ENCODE measurements around the gene LEP. TPM values are rescaled to one million over a fixed set of nuclear protein-coding genes. Genes with fewer than 3 reads are reported as not detected.
A peak's percentile ranks its signal among the peaks of the same experiment; 100 is the strongest.

Gene LEP
- total and polyA plus RNA-seq, 2 donors (not counting 1 experiment from before 2014, with no cell fraction given): 0.36 to 2.8 TPM

DNA sequence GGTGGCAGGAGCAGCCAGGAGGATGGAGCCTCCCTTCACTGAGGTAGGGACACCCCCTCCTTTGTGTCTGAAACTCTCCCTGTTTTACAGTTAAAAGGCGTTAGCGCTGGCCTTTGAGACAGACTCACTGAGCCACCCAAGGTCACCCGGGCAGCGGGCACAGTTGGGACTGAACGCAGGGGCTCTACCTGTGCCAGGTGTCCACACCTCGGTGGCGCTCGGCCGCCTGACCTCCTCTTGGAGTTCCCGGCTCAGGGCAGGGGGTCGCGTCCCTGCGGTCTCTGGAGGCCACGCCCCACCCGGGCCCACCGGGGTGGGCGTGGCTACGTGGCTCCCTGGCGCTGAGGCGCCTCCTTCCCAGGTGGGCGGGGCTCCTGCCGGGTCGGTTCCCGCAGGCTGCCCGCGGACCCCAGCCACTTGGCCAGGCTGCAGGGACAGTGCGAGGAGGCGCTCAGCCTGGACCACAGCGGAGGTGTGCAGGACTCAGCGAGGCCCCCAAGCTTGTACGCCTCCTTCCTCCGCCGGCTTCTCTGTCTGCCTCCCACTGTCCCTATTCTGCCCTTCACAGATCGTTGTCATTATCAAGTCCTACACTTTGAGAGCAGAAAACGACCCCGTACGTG is 39.9 kb upstream of the LEP start:
- no peak overlapping the region for H3K4me2 ChIP-seq (ENCODE audit: extremely low read depth, insufficient read depth, low read length)
- H3K27me3 ChIP-seq (ENCODE audit: control insufficient read depth, insufficient read depth, low read length): peaks cover 53% of the 10 kb centered on the region

DNA sequence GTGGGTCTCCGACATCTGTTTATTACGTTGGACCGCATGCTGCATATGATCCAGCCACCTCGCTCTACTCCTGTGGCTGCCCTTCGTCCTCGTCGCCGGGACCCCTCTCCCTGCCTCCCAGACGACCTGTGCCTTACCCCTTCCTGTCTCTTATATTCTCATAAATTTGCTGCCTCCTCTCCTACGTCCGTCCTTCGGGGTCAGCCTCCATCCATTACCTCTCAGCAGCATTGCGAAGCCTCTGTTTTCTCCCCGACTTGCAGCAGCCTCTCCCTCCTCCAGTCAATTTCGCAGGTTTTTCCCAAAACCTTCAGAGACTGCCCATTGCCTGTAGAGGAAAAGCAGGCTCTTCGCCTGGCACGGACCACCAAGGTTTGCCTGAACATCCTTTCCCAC is 39.4 kb upstream of the LEP start:
- no peaks in the 10 kb centered on the region for H4K20me1 ChIP-seq (ENCODE audit: control insufficient read depth, extremely low read depth, insufficient read depth, low read length)
- TF ChIP-seq, protein P1, sequence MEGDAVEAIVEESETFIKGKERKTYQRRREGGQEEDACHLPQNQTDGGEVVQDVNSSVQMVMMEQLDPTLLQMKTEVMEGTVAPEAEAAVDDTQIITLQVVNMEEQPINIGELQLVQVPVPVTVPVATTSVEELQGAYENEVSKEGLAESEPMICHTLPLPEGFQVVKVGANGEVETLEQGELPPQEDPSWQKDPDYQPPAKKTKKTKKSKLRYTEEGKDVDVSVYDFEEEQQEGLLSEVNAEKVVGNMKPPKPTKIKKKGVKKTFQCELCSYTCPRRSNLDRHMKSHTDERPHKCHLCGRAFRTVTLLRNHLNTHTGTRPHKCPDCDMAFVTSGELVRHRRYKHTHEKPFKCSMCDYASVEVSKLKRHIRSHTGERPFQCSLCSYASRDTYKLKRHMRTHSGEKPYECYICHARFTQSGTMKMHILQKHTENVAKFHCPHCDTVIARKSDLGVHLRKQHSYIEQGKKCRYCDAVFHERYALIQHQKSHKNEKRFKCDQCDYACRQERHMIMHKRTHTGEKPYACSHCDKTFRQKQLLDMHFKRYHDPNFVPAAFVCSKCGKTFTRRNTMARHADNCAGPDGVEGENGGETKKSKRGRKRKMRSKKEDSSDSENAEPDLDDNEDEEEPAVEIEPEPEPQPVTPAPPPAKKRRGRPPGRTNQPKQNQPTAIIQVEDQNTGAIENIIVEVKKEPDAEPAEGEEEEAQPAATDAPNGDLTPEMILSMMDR (conservative IDR thresholded peaks at IDR 0.05 in 1 of 2, IDR thresholded peaks at IDR 0.05 in 1 of 2; ENCODE audit: low read depth in 1 of 2, low read length in 2 of 2): no peak
- TF ChIP-seq EZH2 (IDR thresholded peaks at IDR 0.05; ENCODE audit: low read length, missing control alignments): no peak
- no peak overlapping the region for H3K9ac ChIP-seq (ENCODE audit: insufficient read depth, low read length)
- no peak overlapping the region for H2AFZ ChIP-seq (ENCODE audit: low read length)
- no peaks in the 10 kb centered on the region for H3K79me2 ChIP-seq (ENCODE audit: control insufficient read depth, insufficient read depth, low read length)
- H3K9me3 ChIP-seq (ENCODE audit: control insufficient read depth, insufficient read depth, low read depth, low read length): no peaks in the 10 kb centered on the region
- no peak overlapping the region for H3K4me3 ChIP-seq (replicated peaks in 1 of 4; ENCODE audit: control extremely low read depth in 1 of 4, insufficient read depth in 1 of 4, low read depth in 3 of 4, low read length in 4 of 4)
- H3K27ac ChIP-seq (ENCODE audit: insufficient read depth, low read length): no peak overlapping the region
- no peaks in the 10 kb centered on the region for H3K4me1 ChIP-seq (ENCODE audit: control insufficient read depth, extremely low read depth, insufficient read depth, low read length)
- H3K27me3 ChIP-seq (ENCODE audit: control insufficient read depth, insufficient read depth, low read length): peaks cover 56% of the 10 kb centered on the region
- H3K4me2 ChIP-seq (ENCODE audit: extremely low read depth, insufficient read depth, low read length): no peak overlapping the region
- DNase-seq (ENCODE audit: low read depth in 2 of 2): no peak
- H3K36me3 ChIP-seq (ENCODE audit: control insufficient read depth, insufficient read depth, low read length): no peaks in the 10 kb centered on the region

More for the DNA sequence above, 39.9 kb upstream of the LEP start:
- no peaks in the 10 kb centered on the region for H3K4me1 ChIP-seq (ENCODE audit: control insufficient read depth, extremely low read depth, insufficient read depth, low read length)
- H2AFZ ChIP-seq (ENCODE audit: low read length): no peak overlapping the region
- H3K36me3 ChIP-seq (ENCODE audit: control insufficient read depth, insufficient read depth, low read length): no peaks in the 10 kb centered on the region
- H3K27ac ChIP-seq (ENCODE audit: insufficient read depth, low read length): no peak overlapping the region
- no peak overlapping the region for H3K9ac ChIP-seq (ENCODE audit: insufficient read depth, low read length)
- H3K9me3 ChIP-seq (ENCODE audit: control insufficient read depth, insufficient read depth, low read depth, low read length): no peaks in the 10 kb centered on the region
- no peaks in the 10 kb centered on the region for H4K20me1 ChIP-seq (ENCODE audit: control insufficient read depth, extremely low read depth, insufficient read depth, low read length)
- TF ChIP-seq EZH2 (IDR thresholded peaks at IDR 0.05; ENCODE audit: low read length, missing control alignments): peak; percentile 71
- TF ChIP-seq, protein P1 (conservative IDR thresholded peaks at IDR 0.05 in 1 of 2, IDR thresholded peaks at IDR 0.05 in 1 of 2; ENCODE audit: low read depth in 1 of 2, low read length in 2 of 2): no peak
- no peaks in the 10 kb centered on the region for H3K79me2 ChIP-seq (ENCODE audit: control insufficient read depth, insufficient read depth, low read length)
- DNase-seq (ENCODE audit: low read depth in 2 of 2): no peak
- no peak overlapping the region for H3K4me3 ChIP-seq (replicated peaks in 1 of 4; ENCODE audit: control extremely low read depth in 1 of 4, insufficient read depth in 1 of 4, low read depth in 3 of 4, low read length in 4 of 4)

DNA sequence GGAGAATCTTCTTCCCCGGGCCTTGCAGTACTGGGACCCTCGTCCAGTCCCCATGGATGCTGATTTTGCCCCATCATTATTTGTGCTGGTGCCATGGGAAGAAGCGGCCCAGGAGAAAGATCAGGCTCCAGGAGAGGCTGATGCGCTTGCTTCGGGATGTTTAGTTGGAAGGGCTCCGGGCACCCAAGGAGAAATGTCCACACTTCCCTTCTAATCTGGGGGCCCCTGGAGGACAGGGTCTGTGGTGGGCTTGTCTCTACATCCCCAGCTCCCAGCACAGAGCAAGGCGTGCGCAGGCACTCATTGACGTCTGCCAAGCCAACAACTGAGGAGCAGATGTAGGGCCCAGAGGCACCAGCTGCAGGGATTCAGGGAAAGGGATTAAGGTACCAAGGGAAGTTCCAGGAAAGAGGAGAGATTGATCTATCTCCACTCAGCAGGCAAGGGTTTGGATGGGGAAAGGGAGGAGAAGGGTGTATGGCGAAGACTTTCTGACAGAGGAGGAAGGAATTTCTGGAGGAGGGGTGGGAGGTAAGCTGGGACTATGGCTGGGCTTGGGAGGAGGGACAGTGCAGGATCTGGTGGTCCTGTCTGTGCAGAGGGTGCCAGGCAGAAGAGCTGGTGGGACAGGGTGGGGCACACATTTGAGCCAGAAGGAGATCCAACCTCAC is 38.7 kb upstream of the LEP start:
- Histone ChIP-seq H4K20me1 (ENCODE audit: control insufficient read depth, extremely low read depth, insufficient read depth, low read length) (no peaks in the 10 kb centered on the region), H3K4me2 (ENCODE audit: extremely low read depth, insufficient read depth, low read length) (no peak overlapping the region), H3K36me3 (ENCODE audit: control insufficient read depth, insufficient read depth, low read length) (no peaks in the 10 kb centered on the region), H3K79me2 (ENCODE audit: control insufficient read depth, insufficient read depth, low read length) (no peaks in the 10 kb centered on the region), H3K9me3 (ENCODE audit: control insufficient read depth, insufficient read depth, low read depth, low read length) (no peaks in the 10 kb centered on the region), H2AFZ (ENCODE audit: low read length) (no peak overlapping the region), H3K9ac (ENCODE audit: insufficient read depth, low read length) (no peak overlapping the region), H3K4me3 (replicated peaks in 1 of 4; ENCODE audit: control extremely low read depth in 1 of 4, insufficient read depth in 1 of 4, low read depth in 3 of 4, low read length in 4 of 4) (no peak overlapping the region), H3K4me1 (ENCODE audit: control insufficient read depth, extremely low read depth, insufficient read depth, low read length) (no peaks in the 10 kb centered on the region), H3K27ac (ENCODE audit: insufficient read depth, low read length) (no peak overlapping the region), H3K27me3 (ENCODE audit: control insufficient read depth, insufficient read depth, low read length) (peaks cover 62% of the 10 kb centered on the region)
- no peak for TF ChIP-seq EZH2 (IDR thresholded peaks at IDR 0.05; ENCODE audit: low read length, missing control alignments)
- TF ChIP-seq, protein P1 (conservative IDR thresholded peaks at IDR 0.05 in 1 of 2, IDR thresholded peaks at IDR 0.05 in 1 of 2; ENCODE audit: low read depth in 1 of 2, low read length in 2 of 2): no peak
- DNase-seq (ENCODE audit: low read depth in 2 of 2): no peak
